KMS-11 (cell line): Measurements from ENCODE around the gene SLC9A4.

Source experiments
- H2AFZ ChIP-seq: fragments of 200-600 bp; sonication (generic); 2 replicates; pipeline ENCODE4 v1.6.1; 2016; ENCODE audit warnings: antibody characterized with exemption, mixed run types, low read depth
- H3K27ac ChIP-seq: fragments of 200-600 bp; sonication (generic); 2 replicates; pipeline ENCODE4 v1.6.1; 2016; ENCODE audit warnings: mild to moderate bottlenecking, mixed run types
- H3K27me3 ChIP-seq: fragments of 200-600 bp; sonication (generic); 2 replicates; pipeline ENCODE4 v1.6.1; 2017; ENCODE audit warnings: mild to moderate bottlenecking, low read depth, mixed run types, moderate library complexity; ENCODE audit not compliant: insufficient read depth
- H3K36me3 ChIP-seq: fragments of 200-600 bp; sonication (generic); 2 replicates; pipeline ENCODE4 v1.6.1; 2017; ENCODE audit warnings: mild to moderate bottlenecking, mixed run types; ENCODE audit not compliant: insufficient read depth
- H3K4me1 ChIP-seq: fragments of 200-600 bp; sonication (generic); 2 replicates; pipeline ENCODE4 v1.6.1; 2016; ENCODE audit warnings: mild to moderate bottlenecking, low read depth, mixed run types; ENCODE audit not compliant: poor library complexity, severe bottlenecking
- H3K4me2 ChIP-seq: fragments of 200-600 bp; sonication (generic); 2 replicates; pipeline ENCODE4 v1.7.0; 2016; ENCODE audit warnings: mild to moderate bottlenecking, mixed run types
- H3K4me3 ChIP-seq: fragments of 200-600 bp; sonication (generic); IDR thresholded peaks from 2 replicates; pipeline ENCODE4 v1.6.1; 2017; ENCODE audit warnings: low read depth, low read length, mixed read lengths; ENCODE audit not compliant: insufficient read depth
- H3K79me2 ChIP-seq: fragments of 200-600 bp; sonication (generic); 2 replicates; pipeline ENCODE4 v1.6.1; 2016; ENCODE audit warnings: low read depth, mixed run types; ENCODE audit not compliant: insufficient read depth
- H3K9ac ChIP-seq: fragments of 200-600 bp; sonication (generic); 2 replicates; pipeline ENCODE4 v1.6.1; 2016; ENCODE audit warnings: mild to moderate bottlenecking, mixed run types
- H4K20me1 ChIP-seq: fragments of 200-600 bp; sonication (generic); 2 replicates; pipeline ENCODE4 v1.6.1; 2016; ENCODE audit warnings: mild to moderate bottlenecking, mixed run types; ENCODE audit not compliant: insufficient read depth
- TF ChIP-seq, protein P1 (sequence below): fragments of 200-600 bp; sonication (generic); conservative IDR thresholded peaks from 2 replicates; pipeline ENCODE4 v1.6.1; 2017; ENCODE audit warnings: low read depth, mild to moderate bottlenecking, antibody characterized with exemption, low read length, moderate library complexity, mixed read lengths

The SLC9A4 gene

DNA sequence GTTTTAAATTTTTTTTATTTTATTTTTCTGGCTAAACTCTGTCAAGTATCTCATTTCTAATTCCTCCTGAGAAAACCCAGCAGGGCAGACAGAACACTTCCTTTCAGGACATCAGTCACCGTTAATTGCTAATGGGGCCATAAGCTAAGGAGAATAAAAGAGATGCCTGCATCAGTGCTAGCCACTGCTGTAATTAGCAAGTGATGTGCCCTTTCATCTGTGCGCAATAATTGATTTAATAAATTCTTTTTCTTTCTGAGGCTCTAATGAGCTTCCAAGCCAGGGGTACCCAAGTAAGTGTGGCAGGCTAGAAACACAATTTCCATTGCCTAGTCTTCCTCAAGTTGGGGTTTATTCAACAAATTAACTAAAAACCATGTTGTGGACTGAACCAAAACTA, 65.5 kb downstream of the SLC9A4 start:
- TF ChIP-seq, protein P1, sequence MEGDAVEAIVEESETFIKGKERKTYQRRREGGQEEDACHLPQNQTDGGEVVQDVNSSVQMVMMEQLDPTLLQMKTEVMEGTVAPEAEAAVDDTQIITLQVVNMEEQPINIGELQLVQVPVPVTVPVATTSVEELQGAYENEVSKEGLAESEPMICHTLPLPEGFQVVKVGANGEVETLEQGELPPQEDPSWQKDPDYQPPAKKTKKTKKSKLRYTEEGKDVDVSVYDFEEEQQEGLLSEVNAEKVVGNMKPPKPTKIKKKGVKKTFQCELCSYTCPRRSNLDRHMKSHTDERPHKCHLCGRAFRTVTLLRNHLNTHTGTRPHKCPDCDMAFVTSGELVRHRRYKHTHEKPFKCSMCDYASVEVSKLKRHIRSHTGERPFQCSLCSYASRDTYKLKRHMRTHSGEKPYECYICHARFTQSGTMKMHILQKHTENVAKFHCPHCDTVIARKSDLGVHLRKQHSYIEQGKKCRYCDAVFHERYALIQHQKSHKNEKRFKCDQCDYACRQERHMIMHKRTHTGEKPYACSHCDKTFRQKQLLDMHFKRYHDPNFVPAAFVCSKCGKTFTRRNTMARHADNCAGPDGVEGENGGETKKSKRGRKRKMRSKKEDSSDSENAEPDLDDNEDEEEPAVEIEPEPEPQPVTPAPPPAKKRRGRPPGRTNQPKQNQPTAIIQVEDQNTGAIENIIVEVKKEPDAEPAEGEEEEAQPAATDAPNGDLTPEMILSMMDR, result no peak
- Histone ChIP-seq H4K20me1 (no peaks in the 10 kb centered on the region), H2AFZ (no peak overlapping the region), H3K27me3 (no peaks in the 10 kb centered on the region), H3K79me2 (no peaks in the 10 kb centered on the region), H3K36me3 (no peaks in the 10 kb centered on the region), H3K27ac (no peak overlapping the region), H3K4me3 (no peak overlapping the region), H3K4me2 (no peak overlapping the region), H3K4me1 (no peaks in the 10 kb centered on the region), H3K9ac (no peak overlapping the region)

DNA sequence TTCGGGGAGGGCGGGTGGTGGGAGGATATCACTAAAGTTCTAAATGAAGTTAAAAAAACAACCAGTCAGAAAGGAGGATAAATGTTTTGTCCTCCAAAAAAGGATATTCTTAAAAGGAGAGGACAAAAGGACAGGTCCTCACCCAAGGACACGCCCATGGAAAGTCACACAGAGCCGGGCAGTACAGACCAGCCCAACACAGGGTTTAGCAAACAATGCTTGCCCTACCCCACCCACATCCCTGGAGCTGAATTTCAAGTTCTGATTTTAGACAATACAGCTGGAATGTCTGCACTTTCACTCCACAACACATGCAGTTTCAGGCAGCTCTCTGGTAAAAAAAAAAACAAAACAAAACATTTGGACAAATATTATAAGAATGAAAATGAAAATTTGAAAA, 67.9 kb downstream of the SLC9A4 start:
- H3K36me3 ChIP-seq, result no peaks in the 10 kb centered on the region
- TF ChIP-seq, protein P1, result no peak
- H2AFZ ChIP-seq, result no peak overlapping the region
- H3K27me3 ChIP-seq, result no peaks in the 10 kb centered on the region
- no peak overlapping the region for H3K27ac ChIP-seq
- no peak overlapping the region for H3K4me2 ChIP-seq
- no peaks in the 10 kb centered on the region for H3K79me2 ChIP-seq
- no peaks in the 10 kb centered on the region for H4K20me1 ChIP-seq
- H3K4me3 ChIP-seq, result no peak overlapping the region
- no peak overlapping the region for H3K9ac ChIP-seq
- no peaks in the 10 kb centered on the region for H3K4me1 ChIP-seq

DNA sequence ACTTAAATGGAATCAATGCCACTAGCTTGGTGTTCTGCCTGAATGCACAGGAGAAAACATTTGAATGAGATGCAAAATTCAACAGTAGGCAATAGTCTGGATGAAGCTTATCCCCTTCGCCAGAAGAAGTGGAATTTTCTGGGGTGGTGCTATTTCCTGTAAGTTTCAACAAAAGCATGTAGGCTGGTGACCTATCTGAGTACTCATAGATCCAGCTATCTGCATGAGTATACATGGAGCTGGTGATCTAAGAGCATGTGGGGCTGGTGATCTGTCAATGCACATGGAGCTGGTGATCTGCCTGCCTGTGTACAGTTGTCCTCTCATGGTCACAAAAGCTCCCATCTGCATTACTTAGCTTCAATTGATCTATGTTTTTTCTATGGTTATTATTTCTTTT, 71.2 kb downstream of the SLC9A4 start:
- Histone ChIP-seq H3K79me2 (no peaks in the 10 kb centered on the region), H3K36me3 (no peaks in the 10 kb centered on the region), H3K27ac (no peak overlapping the region), H3K4me2 (no peak overlapping the region), H3K4me1 (no peaks in the 10 kb centered on the region), H2AFZ (no peak overlapping the region), H3K9ac (no peak overlapping the region), H3K27me3 (no peaks in the 10 kb centered on the region), H3K4me3 (no peak overlapping the region), H4K20me1 (no peaks in the 10 kb centered on the region)
- TF ChIP-seq, protein P1, result no peak

DNA sequence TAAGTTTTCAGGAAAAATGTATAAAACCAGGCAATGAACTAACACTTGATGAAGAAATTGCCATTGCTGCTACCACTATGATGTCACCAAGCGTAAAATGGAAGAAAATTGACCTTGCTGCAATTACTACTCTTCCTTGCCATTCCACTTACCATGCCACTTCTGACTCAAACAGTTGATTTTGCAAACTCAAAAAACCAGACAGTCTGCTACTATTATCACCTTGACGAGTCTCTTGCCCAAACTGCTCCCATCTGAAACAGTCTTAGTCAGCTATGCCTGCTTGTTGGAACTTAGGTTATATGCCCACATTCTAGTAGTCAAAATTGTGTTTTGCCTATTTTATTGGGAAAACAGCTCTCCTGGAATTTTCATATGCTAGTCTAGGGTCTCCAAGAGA, 74.4 kb downstream of the SLC9A4 start:
- no peaks in the 10 kb centered on the region for H3K79me2 ChIP-seq
- H3K4me2 ChIP-seq, result no peak overlapping the region
- no peaks in the 10 kb centered on the region for H3K4me1 ChIP-seq
- no peaks in the 10 kb centered on the region for H3K27me3 ChIP-seq
- no peak overlapping the region for H2AFZ ChIP-seq
- H3K27ac ChIP-seq, result no peak overlapping the region
- no peak overlapping the region for H3K4me3 ChIP-seq
- H3K9ac ChIP-seq, result no peak overlapping the region
- TF ChIP-seq, protein P1, result no peak
- no peaks in the 10 kb centered on the region for H3K36me3 ChIP-seq
- no peaks in the 10 kb centered on the region for H4K20me1 ChIP-seq

DNA sequence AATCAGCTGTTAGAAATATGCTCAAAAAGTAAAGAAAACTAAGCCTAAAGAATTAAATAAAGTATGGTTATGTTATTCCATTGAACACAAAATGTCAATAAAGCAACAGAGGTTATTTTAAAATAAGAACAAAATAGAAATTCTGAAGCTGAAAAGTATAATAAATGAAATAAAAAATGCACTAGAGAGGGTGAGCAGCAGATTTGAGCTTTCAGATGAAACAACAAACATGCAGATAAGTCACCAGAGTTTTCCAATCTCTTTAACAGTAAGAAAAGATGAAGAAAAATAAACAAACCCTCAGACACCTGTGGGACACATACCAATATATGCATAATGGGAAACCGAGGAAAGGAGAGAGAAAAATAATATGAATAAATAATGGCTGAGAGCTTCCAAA, 76.0 kb downstream of the SLC9A4 start:
- Histone ChIP-seq H3K27ac (no peak overlapping the region), H3K27me3 (no peaks in the 10 kb centered on the region), H3K4me3 (no peak overlapping the region), H3K36me3 (no peaks in the 10 kb centered on the region), H3K4me1 (no peaks in the 10 kb centered on the region), H2AFZ (no peak overlapping the region), H4K20me1 (no peaks in the 10 kb centered on the region), H3K4me2 (no peak overlapping the region), H3K9ac (no peak overlapping the region), H3K79me2 (no peaks in the 10 kb centered on the region)
- TF ChIP-seq, protein P1, result no peak
